ENCODE results near the gene MGAT5B.
"Not testable (repeated sequence)": the region's sequence is repeated elsewhere in the genome, so short reads cannot be mapped to it uniquely, and the experiment has no call there.

MGAT5B gene

GRCh38 chr17:76868176-76868668 is at the start of gene MGAT5B:
MGAT5B (plus strand) TSS chr17:76868404; CDS start chr17:76869030, 626 bp downstream.
- peak; percentile 64 for DNase-seq

GRCh38 chr17:76820039-76820438 is 48.2 kb upstream of the MGAT5B start:
- no peak for DNase-seq

GRCh38 chr17:76820561-76820960 is 47.6 kb upstream of the MGAT5B start:
- no peak for DNase-seq

- no peak for DNase-seq
These were observed 45.9 kb upstream of the MGAT5B start for GRCh38 chr17:76822184-76822778.

GRCh38 chr17:76824093-76824492 is 44.1 kb upstream of the MGAT5B start:
- DNase-seq, result no peak

- DNase-seq, result no peak
These were observed 41.7 kb upstream of the MGAT5B start for GRCh38 chr17:76826330-76827068.

GRCh38 chr17:76827736-76828135 is 40.5 kb upstream of the MGAT5B start:
- no peak for DNase-seq

GRCh38 chr17:76830987-76831715 is 37.1 kb upstream of the MGAT5B start:
- no peak for DNase-seq

- no peak for DNase-seq
These were observed 35.1 kb upstream of the MGAT5B start for GRCh38 chr17:76833034-76833644.

- no peak for DNase-seq
These were observed 34.5 kb upstream of the MGAT5B start for GRCh38 chr17:76833747-76834146.

- DNase-seq, result no peak
These were observed 33.3 kb upstream of the MGAT5B start for GRCh38 chr17:76834870-76835269.

- DNase-seq, result no peak
These were observed 27.8 kb upstream of the MGAT5B start for GRCh38 chr17:76840443-76840767.

GRCh38 chr17:76840884-76841775 is 27.1 kb upstream of the MGAT5B start:
- no peak for DNase-seq

- no peak for DNase-seq
These were observed 26.3 kb upstream of the MGAT5B start for GRCh38 chr17:76841776-76842405.

GRCh38 chr17:76843068-76843467 is 25.1 kb upstream of the MGAT5B start:
- not testable (repeated sequence) for DNase-seq

GRCh38 chr17:76843703-76844484 is 24.3 kb upstream of the MGAT5B start:
- no peak for DNase-seq

GRCh38 chr17:76844485-76844829 is 23.7 kb upstream of the MGAT5B start:
- no peak for DNase-seq

GRCh38 chr17:76844846-76845245 is 23.4 kb upstream of the MGAT5B start:
- no peak for DNase-seq

- DNase-seq, result no peak
These were observed 22.6 kb upstream of the MGAT5B start for GRCh38 chr17:76845541-76846017.

GRCh38 chr17:76847031-76847430 is 21.2 kb upstream of the MGAT5B start:
- no peak for DNase-seq

- DNase-seq, result no peak
These were observed 19.5 kb upstream of the MGAT5B start for GRCh38 chr17:76848670-76849069.

Measured in stimulated activated CD4-positive, alpha-beta T cell treated with anti-CD3 and anti-CD28 coated beads, Interleukin-1b, Interleukin-23, amount 100 ng/mL, for 48 hours (primary cell).